ENCODE measurements around the gene RSPH6A.

RSPH6A gene

GRCh38 chr19:45824041-45824471 lies 8.9 kb upstream of the RSPH6A start:
- no peak for TF ChIP-seq ZNF596 (tag by site-specific recombination; IDR thresholded peaks at IDR 0.05)
- TF ChIP-seq ZNF571 (tag by site-specific recombination; IDR thresholded peaks at IDR 0.05) = no peak
- TF ChIP-seq ZNF580 (tag by site-specific recombination; IDR thresholded peaks at IDR 0.05) = no peak
- no peak for TF ChIP-seq ZBTB7A (tag by site-specific recombination; IDR thresholded peaks at IDR 0.05; ENCODE audit: low read depth)
- TF ChIP-seq PATZ1 (tag by site-specific recombination; IDR thresholded peaks at IDR 0.05) = no peak
- TF ChIP-seq ZNF660 (tag by site-specific recombination; IDR thresholded peaks at IDR 0.05) = no peak
- no peak for TF ChIP-seq ZNF23 (tag by site-specific recombination; IDR thresholded peaks at IDR 0.05; ENCODE audit: borderline replicate concordance)
- no peak for TF ChIP-seq KLF7 (tag by site-specific recombination; IDR thresholded peaks at IDR 0.05; ENCODE audit: borderline replicate concordance)
- no peak for TF ChIP-seq ZBTB1 (tag by site-specific recombination; IDR thresholded peaks at IDR 0.05)
- no peak for TF ChIP-seq ZBTB44 (tag by site-specific recombination; IDR thresholded peaks at IDR 0.05)
- TF ChIP-seq ZNF26 (tag by site-specific recombination; IDR thresholded peaks at IDR 0.05) = no peak
- no peak for TF ChIP-seq REPIN1 (tag by site-specific recombination; IDR thresholded peaks at IDR 0.05; ENCODE audit: low read depth)
- no peak for TF ChIP-seq ZNF394 (tag by site-specific recombination; IDR thresholded peaks at IDR 0.05; ENCODE audit: borderline replicate concordance)
- no peaks in the 10 kb centered on the region for H3K9me3 ChIP-seq (ENCODE audit: control insufficient read depth, insufficient read depth, low read depth, low read length)
- peaks cover 3 to 89% of the 10 kb centered on the region in 2 experiments; a peak in 2 of 3 replicates for H3K36me3 ChIP-seq (ENCODE audit: control insufficient read depth in 2 of 2, insufficient read depth in 1 of 2, low read length in 2 of 2)
- H3K4me3 ChIP-seq (ENCODE audit: low read depth, low read length) = no peak overlapping the region
- no peaks in the 10 kb centered on the region for H3K4me1 ChIP-seq (ENCODE audit: control insufficient read depth, insufficient read depth, low read length)
- POLR2A ChIA-PET = interaction anchor here (1.6 to 2.1 kb wide), 2 partner anchors 39 to 54 kb away, joined by 6 to 7 read pairs; partner anchors contain the start of genes SIX5 and SYMPK
- no peak overlapping the region for H3K27ac ChIP-seq (ENCODE audit: extremely low read depth, low read depth, low read length)
- CTCF ChIA-PET = interaction anchor here (0.7 to 1.3 kb wide), 4 partner anchors 39 to 226 kb away, joined by 3 to 5 read pairs (median 4); no protein-coding TSS in a partner anchor

GRCh38 chr19:45823182-45823581 lies 8.1 kb upstream of the RSPH6A start:
- ChIA-PET CTCF (interaction anchor here (1.0 to 1.3 kb wide), 2 partner anchors 40 to 41 kb away, joined by 3 read pairs; no protein-coding TSS in a partner anchor), POLR2A (interaction anchor here (1.2 kb wide), 1 partner anchor 9 kb away, joined by 3 read pairs; no protein-coding TSS in a partner anchor)
- Histone ChIP-seq H3K4me3 (ENCODE audit: low read depth, low read length) (no peak overlapping the region), H3K4me1 (ENCODE audit: control insufficient read depth, insufficient read depth, low read length) (no peaks in the 10 kb centered on the region), H3K9me3 (ENCODE audit: control insufficient read depth, insufficient read depth, low read depth, low read length) (no peaks in the 10 kb centered on the region), H3K27ac (ENCODE audit: extremely low read depth, low read depth, low read length) (no peak overlapping the region), H3K36me3 (ENCODE audit: control insufficient read depth in 2 of 2, insufficient read depth in 1 of 2, low read length in 2 of 2) (peaks cover 3 to 81% of the 10 kb centered on the region in 2 experiments; a peak in 2 of 3 replicates)
- TF ChIP-seq KLF1 (tag by site-specific recombination; IDR thresholded peaks at IDR 0.05) = no peak
- no peak for TF ChIP-seq ZNF837 (tag by site-specific recombination; IDR thresholded peaks at IDR 0.05)
- no peak for TF ChIP-seq PRDM6 (tag by site-specific recombination; IDR thresholded peaks at IDR 0.05)
- no peak for TF ChIP-seq PRDM2 (tag by site-specific recombination; IDR thresholded peaks at IDR 0.05; ENCODE audit: borderline replicate concordance)
- TF ChIP-seq SCRT2 (tag by site-specific recombination; IDR thresholded peaks at IDR 0.05) = no peak
- TF ChIP-seq ZNF473 (tag by site-specific recombination; IDR thresholded peaks at IDR 0.05) = no peak
- TF ChIP-seq ZNF335 (tag by site-specific recombination; conservative IDR thresholded peaks at IDR 0.05) = no peak
- no peak for TF ChIP-seq PRDM1 (tag by site-specific recombination; IDR thresholded peaks at IDR 0.05)
- no peak for TF ChIP-seq ZNF621 (tag by site-specific recombination; IDR thresholded peaks at IDR 0.05)

Measured in HEK293 (cell line).